HG03135 (cell line): ENCODE measurements around the gene COL4A1.

Experiments
- ATAC-seq: cut with Tn5 transposase; IDR thresholded peaks from one replicate; pipeline ENCODE4 v1.9.1; 2021; ENCODE audit warnings: mild to moderate bottlenecking, moderate library complexity; ENCODE audit not compliant: unreplicated experiment

Gene COL4A1

GRCh38 chr13:110244071-110244830 lies 62.7 kb downstream of the COL4A1 start:
- ATAC-seq = no peak

- no peak for ATAC-seq
Measured at GRCh38 chr13:110242615-110243014, 64.3 kb downstream of the COL4A1 start.

- ATAC-seq = no peak
Measured at GRCh38 chr13:110240943-110241342, 66.0 kb downstream of the COL4A1 start.

- ATAC-seq = no peak
Measured at GRCh38 chr13:110240352-110240751, 66.6 kb downstream of the COL4A1 start.

- no peak for ATAC-seq
Measured at GRCh38 chr13:110239280-110240125, 67.5 kb downstream of the COL4A1 start.

- no peak for ATAC-seq
Measured at GRCh38 chr13:110238818-110239195, 68.2 kb downstream of the COL4A1 start.

- no peak for ATAC-seq
Measured at GRCh38 chr13:110237875-110238817, 68.8 kb downstream of the COL4A1 start.

GRCh38 chr13:110236831-110237261 lies 70.1 kb downstream of the COL4A1 start:
- no peak for ATAC-seq

- ATAC-seq = no peak
Measured at GRCh38 chr13:110236431-110236830, 70.5 kb downstream of the COL4A1 start.

GRCh38 chr13:110234532-110234931 lies 72.4 kb downstream of the COL4A1 start:
- ATAC-seq = no peak

GRCh38 chr13:110233951-110234280 lies 73.0 kb downstream of the COL4A1 start:
- no peak for ATAC-seq

GRCh38 chr13:110233181-110233950 lies 73.6 kb downstream of the COL4A1 start:
- no peak for ATAC-seq

GRCh38 chr13:110232756-110233155 lies 74.2 kb downstream of the COL4A1 start:
- no peak for ATAC-seq

GRCh38 chr13:110232142-110232541 lies 74.8 kb downstream of the COL4A1 start:
- ATAC-seq = no peak

GRCh38 chr13:110231348-110232047 lies 75.5 kb downstream of the COL4A1 start:
- ATAC-seq = no peak

GRCh38 chr13:110230661-110231347 lies 76.2 kb downstream of the COL4A1 start:
- ATAC-seq = no peak

- ATAC-seq = no peak
Measured at GRCh38 chr13:110229905-110230563, 76.9 kb downstream of the COL4A1 start.
